HCT116 (cell line): Measurements from ENCODE around the gene UBE2E1. TPM values are rescaled to one million over a fixed set of nuclear protein-coding genes. Genes with fewer than 3 reads are reported as not detected.
A peak's percentile ranks its signal among the peaks of the same experiment; 100 is the strongest.

ENCODE experiments used
- ATAC-seq: fragments of 200-7000 bp; cut with Tn5 transposase; 2 replicates; pipeline ENCODE4 v1.9.1; 2020; ENCODE audit warnings: mild to moderate bottlenecking, moderate library complexity
- BruUV-seq: library from RNA; stranded (reverse); fragments of 400-500 nt; replicated peaks from 2 replicates; lab custom pipeline; 2021; lab: Mats Ljungman, UMichigan
- CTCF ChIA-PET: fragments of 300-600 bp; sonication (Branson Sonifier 250); formaldehyde crosslinking; loops from one replicate; lab custom pipeline; 2021; ENCODE audit warnings: antibody characterized with exemption; lab: Charles Lee
- POLR2A ChIA-PET: fragments of 300-600, 350-600 bp; sonication (Branson Sonifier 250); formaldehyde crosslinking; loops from one replicate; lab custom pipeline; 2021; ENCODE audit warnings: antibody characterized with exemption; lab: Charles Lee
- RAD21 ChIA-PET, 2 experiments: fragments of 300-600 bp; sonication (Branson Sonifier 250); formaldehyde crosslinking; loops; one replicate each; lab custom pipeline; 2023; ENCODE audit warnings: low total read pairs in 2 of 2; ENCODE audit not compliant: uncharacterized antibody in 2 of 2, unreplicated experiment in 2 of 2, low non-redundant PET in 1 of 2; lab: Charles Lee
- DNase-seq: peaks from one replicate; pipeline ENCODE4 v3.0.0-alpha.2; 2010; ENCODE audit warnings: low read depth, low spot score
- H2AFZ ChIP-seq: fragments of 200-600 bp; shearing (Covaris generic), sonication (generic); 2 replicates; pipeline ENCODE4 v1.6.1; 2017; ENCODE audit warnings: low read depth, mixed run types, mixed read lengths, antibody characterized with exemption, low read length; ENCODE audit not compliant: poor library complexity, severe bottlenecking
- H3K27ac ChIP-seq: 2 replicates; pipeline ENCODE4 v1.5.1; 2012; ENCODE audit warnings: low read depth, low read length
- H3K27me3 ChIP-seq: fragments of 200-600 bp; sonication (generic); 2 replicates; pipeline ENCODE4 v1.6.1; 2016; ENCODE audit warnings: mixed run types, low read length, mixed read lengths; ENCODE audit not compliant: insufficient read depth
- H3K36me3 ChIP-seq, 2 experiments: fragments of 200-500 bp in 1 of 2; fragments of 200-600 bp in 1 of 2; sonication (Bioruptor generic) in 1 of 2; sonication (generic) in 1 of 2; 2 replicates each; pipeline versions ENCODE4 v1.5.1 to v1.6.1; 2014 to 2016; ENCODE audit warnings: low read length in 2 of 2, inconsistent platforms in 1 of 2, mixed read lengths in 1 of 2, mixed run types in 1 of 2; ENCODE audit not compliant: insufficient read depth in 2 of 2, control insufficient read depth in 1 of 2
- H3K4me1 ChIP-seq, 2 experiments: fragments of 200-600 bp in 1 of 2; sonication (generic) in 1 of 2; 2 replicates each; pipeline versions ENCODE4 v1.5.1 to v1.6.1; 2012 to 2017; ENCODE audit warnings: low read length in 2 of 2, inconsistent platforms in 1 of 2, mild to moderate bottlenecking in 1 of 2, mixed read lengths in 1 of 2, mixed run types in 1 of 2, moderate library complexity in 1 of 2; ENCODE audit not compliant: insufficient read depth in 2 of 2, control insufficient read depth in 1 of 2
- H3K4me2 ChIP-seq: fragments of 200-600 bp; sonication (generic); 2 replicates; pipeline ENCODE4 v1.6.1; 2017; ENCODE audit warnings: mixed run types, low read length, mixed read lengths
- H3K4me3 ChIP-seq, 2 experiments: fragments of 200-600 bp in 1 of 2; sonication (generic) in 1 of 2; replicated peaks in 1 of 2; 2 replicates each; pipeline ENCODE4 v1.5.1; 2011 to 2016; ENCODE audit warnings: low read length in 2 of 2, control low read depth in 1 of 2, low read depth in 1 of 2, mild to moderate bottlenecking in 1 of 2, mixed read lengths in 1 of 2, mixed run types in 1 of 2
- H3K79me2 ChIP-seq: fragments of 200-600 bp; sonication (generic); 2 replicates; pipeline ENCODE4 v1.6.1; 2017; ENCODE audit warnings: mild to moderate bottlenecking, mixed run types, low read length, moderate library complexity, mixed read lengths; ENCODE audit not compliant: insufficient read depth
- H3K9ac ChIP-seq: fragments of 200-600 bp; sonication (generic); 2 replicates; pipeline ENCODE4 v1.6.1; 2016; ENCODE audit warnings: low read length, mixed read lengths
- H3K9me2 ChIP-seq: fragments of 200-600 bp; sonication (generic), shearing (Covaris generic); 2 replicates; pipeline ENCODE4 v1.6.1; 2017; ENCODE audit warnings: mixed run types, mild to moderate bottlenecking, moderate library complexity; ENCODE audit not compliant: insufficient read depth
- H3K9me3 ChIP-seq, 2 experiments: fragments of 200-500 bp in 1 of 2; fragments of 200-600 bp in 1 of 2; sonication (Bioruptor generic) in 1 of 2; sonication (generic) in 1 of 2; 2 replicates each; pipeline ENCODE4 v1.6.1; 2014 to 2017; ENCODE audit warnings: low read length in 2 of 2, mixed read lengths in 2 of 2, inconsistent platforms in 1 of 2, low read depth in 1 of 2, mild to moderate bottlenecking in 1 of 2, mixed run types in 1 of 2, moderate library complexity in 1 of 2; ENCODE audit not compliant: control insufficient read depth in 1 of 2, insufficient read depth in 1 of 2
- H4K20me1 ChIP-seq: fragments of 200-600 bp; sonication (generic), shearing (Covaris generic); 2 replicates; pipeline ENCODE4 v1.6.1; 2017; ENCODE audit warnings: mixed run types, mild to moderate bottlenecking, moderate library complexity; ENCODE audit not compliant: insufficient read depth
- ELF1 ChIP-seq: IDR thresholded peaks from 2 replicates; pipeline ENCODE4 v1.6.1; 2012; ENCODE audit warnings: low read depth, borderline replicate concordance
- FOSL1 ChIP-seq: IDR thresholded peaks from 2 replicates; pipeline ENCODE4 v1.6.1; 2012; ENCODE audit warnings: low read depth
- POLR2AphosphoS5 ChIP-seq: IDR thresholded peaks from 2 replicates; pipeline ENCODE4 v1.6.1; 2011; ENCODE audit warnings: mild to moderate bottlenecking, low read depth, low read length, moderate library complexity
- RAD21 ChIP-seq: IDR thresholded peaks from 2 replicates; pipeline ENCODE4 v1.6.1; 2012; ENCODE audit warnings: low read depth, mild to moderate bottlenecking
- ZNF274 ChIP-seq: fragments of 200-500 bp; sonication (Bioruptor generic); IDR thresholded peaks from 2 replicates; pipeline ENCODE4 v1.6.1; 2014; ENCODE audit warnings: mild to moderate bottlenecking, low read depth, low read length, inconsistent platforms
- intact Hi-C: fragments of 100-400 bp; cut with micrococcal nuclease; formaldehyde crosslinking; loops from 2 replicates; pipeline ENCODE4 v1.10.0; 2022
- total RNA-seq: library from RNA; stranded (reverse); gene quantifications from one replicate; pipeline ENCODE4 v1.2.1, GENCODE V29; 2021; ENCODE audit not compliant: unreplicated experiment
- TF ChIP-seq, protein P1 (sequence below): IDR thresholded peaks from 2 replicates; pipeline ENCODE4 v1.6.1; 2012; ENCODE audit warnings: low read depth
- TF ChIP-seq, protein P2 (sequence below): IDR thresholded peaks from 2 replicates; pipeline ENCODE4 v1.6.1; 2012
- TF ChIP-seq, protein P3 (sequence below), 3 experiments: fragments of 200-600 bp in 1 of 3; sonication (generic) in 1 of 3; IDR thresholded peaks in 2 of 3; conservative IDR thresholded peaks in 1 of 3; 2 replicates each; pipeline ENCODE4 v1.5.1; 2012 to 2017; ENCODE audit warnings: low read depth in 2 of 3, low read length in 2 of 3, antibody characterized with exemption in 1 of 3, borderline replicate concordance in 1 of 3, control low read depth in 1 of 3, mild to moderate bottlenecking in 1 of 3, mixed read lengths in 1 of 3, mixed run types in 1 of 3, moderate library complexity in 1 of 3; ENCODE audit not compliant: insufficient read depth in 1 of 3

UBE2E1 gene
- total RNA-seq, 1 experiment from 2014 or later = 75.1 TPM

DNA sequence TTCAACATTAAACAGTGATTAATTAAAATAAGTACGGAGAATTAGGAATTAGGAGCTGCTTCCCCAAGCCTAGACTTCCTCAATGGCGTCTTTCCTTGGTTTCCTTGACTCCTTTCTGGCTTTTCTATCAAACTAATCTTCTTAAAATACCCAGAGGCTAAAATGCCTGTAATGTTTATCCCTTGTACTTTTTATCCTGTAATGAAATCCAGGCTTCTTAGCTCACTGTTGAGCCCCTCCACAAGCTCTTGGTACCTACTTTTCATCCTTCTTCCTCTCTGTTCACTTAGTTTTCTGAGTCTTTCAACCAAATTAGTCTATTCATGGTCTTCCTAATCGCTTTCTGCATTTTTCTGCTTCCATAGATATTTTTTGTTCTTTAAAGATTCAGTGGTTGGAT lies 6.9 kb upstream of the UBE2E1 start:
- H4K20me1 ChIP-seq = no peaks in the 10 kb centered on the region
- CTCF ChIA-PET = no interaction called here
- no TSS peak for BruUV-seq
- RAD21 ChIA-PET = no interaction called here
- H2AFZ ChIP-seq = no peak overlapping the region
- H3K9ac ChIP-seq = no peak overlapping the region
- no peaks in the 10 kb centered on the region for H3K9me3 ChIP-seq
- no peak overlapping the region for H3K4me3 ChIP-seq
- H3K4me2 ChIP-seq = no peak overlapping the region
- no peaks in the 10 kb centered on the region for H3K27me3 ChIP-seq
- no peaks in the 10 kb centered on the region for H3K4me1 ChIP-seq
- H3K79me2 ChIP-seq = no peaks in the 10 kb centered on the region
- ATAC-seq (no peak), DNase-seq (no peak)
- TF ChIP-seq ZNF274 = no peak
- no peak for TF ChIP-seq POLR2AphosphoS5
- TF ChIP-seq, protein P1, sequence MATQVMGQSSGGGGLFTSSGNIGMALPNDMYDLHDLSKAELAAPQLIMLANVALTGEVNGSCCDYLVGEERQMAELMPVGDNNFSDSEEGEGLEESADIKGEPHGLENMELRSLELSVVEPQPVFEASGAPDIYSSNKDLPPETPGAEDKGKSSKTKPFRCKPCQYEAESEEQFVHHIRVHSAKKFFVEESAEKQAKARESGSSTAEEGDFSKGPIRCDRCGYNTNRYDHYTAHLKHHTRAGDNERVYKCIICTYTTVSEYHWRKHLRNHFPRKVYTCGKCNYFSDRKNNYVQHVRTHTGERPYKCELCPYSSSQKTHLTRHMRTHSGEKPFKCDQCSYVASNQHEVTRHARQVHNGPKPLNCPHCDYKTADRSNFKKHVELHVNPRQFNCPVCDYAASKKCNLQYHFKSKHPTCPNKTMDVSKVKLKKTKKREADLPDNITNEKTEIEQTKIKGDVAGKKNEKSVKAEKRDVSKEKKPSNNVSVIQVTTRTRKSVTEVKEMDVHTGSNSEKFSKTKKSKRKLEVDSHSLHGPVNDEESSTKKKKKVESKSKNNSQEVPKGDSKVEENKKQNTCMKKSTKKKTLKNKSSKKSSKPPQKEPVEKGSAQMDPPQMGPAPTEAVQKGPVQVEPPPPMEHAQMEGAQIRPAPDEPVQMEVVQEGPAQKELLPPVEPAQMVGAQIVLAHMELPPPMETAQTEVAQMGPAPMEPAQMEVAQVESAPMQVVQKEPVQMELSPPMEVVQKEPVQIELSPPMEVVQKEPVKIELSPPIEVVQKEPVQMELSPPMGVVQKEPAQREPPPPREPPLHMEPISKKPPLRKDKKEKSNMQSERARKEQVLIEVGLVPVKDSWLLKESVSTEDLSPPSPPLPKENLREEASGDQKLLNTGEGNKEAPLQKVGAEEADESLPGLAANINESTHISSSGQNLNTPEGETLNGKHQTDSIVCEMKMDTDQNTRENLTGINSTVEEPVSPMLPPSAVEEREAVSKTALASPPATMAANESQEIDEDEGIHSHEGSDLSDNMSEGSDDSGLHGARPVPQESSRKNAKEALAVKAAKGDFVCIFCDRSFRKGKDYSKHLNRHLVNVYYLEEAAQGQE = no peak
- TF ChIP-seq, protein P2, sequence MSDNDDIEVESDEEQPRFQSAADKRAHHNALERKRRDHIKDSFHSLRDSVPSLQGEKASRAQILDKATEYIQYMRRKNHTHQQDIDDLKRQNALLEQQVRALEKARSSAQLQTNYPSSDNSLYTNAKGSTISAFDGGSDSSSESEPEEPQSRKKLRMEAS = no peak
- no peak for TF ChIP-seq ELF1
- intact Hi-C loops = no loop called here
- POLR2A ChIA-PET = no interaction called here
- no peaks in the 10 kb centered on the region for H3K9me2 ChIP-seq
- no peaks in the 10 kb centered on the region for H3K36me3 ChIP-seq
- H3K27ac ChIP-seq = no peak overlapping the region

DNA sequence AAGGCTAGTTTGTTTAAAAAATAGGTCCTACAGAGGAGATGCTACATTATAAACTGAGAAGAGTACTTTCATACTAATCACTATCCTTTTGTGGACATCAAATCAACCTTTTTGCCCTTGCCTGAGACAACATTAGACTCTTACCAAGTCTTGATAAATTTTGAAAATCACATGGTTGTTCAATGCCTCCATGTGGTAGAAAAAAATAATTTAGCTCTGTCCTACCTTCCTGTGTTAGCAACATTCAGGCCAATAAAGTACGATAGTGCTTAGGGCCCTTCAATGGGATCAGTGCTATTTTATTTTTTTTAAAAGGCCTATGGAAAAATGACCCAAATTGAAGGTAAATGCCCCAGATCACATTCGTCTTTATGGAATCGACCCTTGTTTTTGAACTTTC lies 5.0 kb upstream of the UBE2E1 start:
- Histone ChIP-seq H2AFZ (peak overlapping the region; percentile 26), H3K4me2 (no peak overlapping the region), H3K4me1 (peaks cover 0 to 13% of the 10 kb centered on the region in 2 experiments; a peak in 3 of 4 replicates), H3K27me3 (no peaks in the 10 kb centered on the region), H3K9ac (no peak overlapping the region), H3K9me2 (no peaks in the 10 kb centered on the region), H4K20me1 (no peaks in the 10 kb centered on the region), H3K36me3 (no peaks in the 10 kb centered on the region), H3K4me3 (no peak overlapping the region), H3K79me2 (no peaks in the 10 kb centered on the region), H3K27ac (no peak overlapping the region), H3K9me3 (no peaks in the 10 kb centered on the region)
- BruUV-seq = no TSS peak
- TF ChIP-seq RAD21 (peak; percentile 67), FOSL1 (no peak)
- TF ChIP-seq, protein P3, sequence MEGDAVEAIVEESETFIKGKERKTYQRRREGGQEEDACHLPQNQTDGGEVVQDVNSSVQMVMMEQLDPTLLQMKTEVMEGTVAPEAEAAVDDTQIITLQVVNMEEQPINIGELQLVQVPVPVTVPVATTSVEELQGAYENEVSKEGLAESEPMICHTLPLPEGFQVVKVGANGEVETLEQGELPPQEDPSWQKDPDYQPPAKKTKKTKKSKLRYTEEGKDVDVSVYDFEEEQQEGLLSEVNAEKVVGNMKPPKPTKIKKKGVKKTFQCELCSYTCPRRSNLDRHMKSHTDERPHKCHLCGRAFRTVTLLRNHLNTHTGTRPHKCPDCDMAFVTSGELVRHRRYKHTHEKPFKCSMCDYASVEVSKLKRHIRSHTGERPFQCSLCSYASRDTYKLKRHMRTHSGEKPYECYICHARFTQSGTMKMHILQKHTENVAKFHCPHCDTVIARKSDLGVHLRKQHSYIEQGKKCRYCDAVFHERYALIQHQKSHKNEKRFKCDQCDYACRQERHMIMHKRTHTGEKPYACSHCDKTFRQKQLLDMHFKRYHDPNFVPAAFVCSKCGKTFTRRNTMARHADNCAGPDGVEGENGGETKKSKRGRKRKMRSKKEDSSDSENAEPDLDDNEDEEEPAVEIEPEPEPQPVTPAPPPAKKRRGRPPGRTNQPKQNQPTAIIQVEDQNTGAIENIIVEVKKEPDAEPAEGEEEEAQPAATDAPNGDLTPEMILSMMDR (IDR thresholded peaks at IDR 0.05 in 2 of 3, conservative IDR thresholded peaks at IDR 0.05 in 1 of 3; ENCODE audit: borderline replicate concordance in 1 of 3, insufficient read depth in 1 of 3, low read depth in 2 of 3, low read length in 2 of 3) = peak in 2 of 3 experiments; percentile 12 to 26; a peak in 2 of 6 replicates
- CTCF ChIA-PET = no interaction called here
- intact Hi-C loops = loop anchor here (5.0 kb wide), 1 partner anchor 618 kb away; no protein-coding TSS in a partner anchor
- POLR2A ChIA-PET = no interaction called here
- RAD21 ChIA-PET = no interaction called here
- ATAC-seq (peak; percentile 55), DNase-seq (peak; percentile 10)
